Measurements from ENCODE around the gene EDNRB. TPM values are rescaled to one million over a fixed set of nuclear protein-coding genes. Genes with fewer than 3 reads are reported as not detected.
A peak's percentile ranks its signal among the peaks of the same experiment; 100 is the strongest.

Gene EDNRB
- total RNA-seq, 2 donors from 2014 or later: 23.1 to 28.7 TPM

GRCh38 chr13:77866971-77867370 is 51.7 kb downstream of the EDNRB start:
- DNase-seq (no peak), ATAC-seq (no peak)
- Histone ChIP-seq H3K4me1 (no peaks in the 10 kb centered on the region), H3K27ac (no peak overlapping the region), H3K9me3 (no peaks in the 10 kb centered on the region), H3K4me3 (no peak overlapping the region), H3K27me3 (no peaks in the 10 kb centered on the region), H3K36me3 (replicated peaks in 1 of 2; ENCODE audit: insufficient read depth in 1 of 2, low read depth in 2 of 2) (no peaks in the 10 kb centered on the region)
- TF ChIP-seq CTCF (IDR thresholded peaks at IDR 0.05) (no peak), POLR2A (IDR thresholded peaks at IDR 0.05) (no peak)
- intact Hi-C loops (cut with DNase I): no loop called here

GRCh38 chr13:77865622-77866021 is 53.0 kb downstream of the EDNRB start:
- no peak overlapping the region for H3K4me3 ChIP-seq
- H3K36me3 ChIP-seq (replicated peaks in 1 of 2; ENCODE audit: insufficient read depth in 1 of 2, low read depth in 2 of 2): no peaks in the 10 kb centered on the region
- no peak for ATAC-seq
- intact Hi-C loops (cut with DNase I): no loop called here
- WGBS, 2 donors: 49% methylated on average over 3 of the region's 3 CpGs
- H3K4me1 ChIP-seq: no peaks in the 10 kb centered on the region
- no peaks in the 10 kb centered on the region for H3K9me3 ChIP-seq
- DNase-seq: no peak
- H3K27ac ChIP-seq: no peak overlapping the region
- H3K27me3 ChIP-seq: no peaks in the 10 kb centered on the region
- TF ChIP-seq POLR2A (IDR thresholded peaks at IDR 0.05) (no peak), CTCF (IDR thresholded peaks at IDR 0.05) (no peak)

GRCh38 chr13:77863144-77863543 is 55.5 kb downstream of the EDNRB start:
- Histone ChIP-seq H3K9me3 (no peaks in the 10 kb centered on the region), H3K27me3 (no peaks in the 10 kb centered on the region), H3K4me1 (no peaks in the 10 kb centered on the region), H3K36me3 (replicated peaks in 1 of 2; ENCODE audit: insufficient read depth in 1 of 2, low read depth in 2 of 2) (no peaks in the 10 kb centered on the region), H3K27ac (no peak overlapping the region), H3K4me3 (no peak overlapping the region)
- TF ChIP-seq CTCF (IDR thresholded peaks at IDR 0.05): no peak
- TF ChIP-seq POLR2A (IDR thresholded peaks at IDR 0.05): no peak
- DNase-seq (no peak), ATAC-seq (no peak)
- WGBS, 2 donors: 37 to 39% methylated on average over 3 of the region's 3 CpGs
- intact Hi-C loops (cut with DNase I): no loop called here

- TF ChIP-seq POLR2A (IDR thresholded peaks at IDR 0.05) (no peak), CTCF (IDR thresholded peaks at IDR 0.05) (no peak)
- ATAC-seq: no peak
- Histone ChIP-seq H3K4me3 (no peak overlapping the region), H3K36me3 (replicated peaks in 1 of 2; ENCODE audit: insufficient read depth in 1 of 2, low read depth in 2 of 2) (no peaks in the 10 kb centered on the region), H3K9me3 (no peaks in the 10 kb centered on the region), H3K27me3 (no peaks in the 10 kb centered on the region), H3K4me1 (no peaks in the 10 kb centered on the region), H3K27ac (no peak overlapping the region)
- intact Hi-C loops (cut with DNase I): no loop called here
- 37 to 58% methylated on average over 3 of the region's 3 CpGs for WGBS, 2 donors
- no peak for DNase-seq
Measured at GRCh38 chr13:77861741-77862140, 56.9 kb downstream of the EDNRB start.

GRCh38 chr13:77860507-77860981 is 58.1 kb downstream of the EDNRB start:
- WGBS, 2 donors: 47 to 53% methylated on average over 1 of the region's 1 CpG

More at GRCh38 chr13:77860507-77860981, 58.1 kb downstream of the EDNRB start:
- ATAC-seq (no peak), DNase-seq (no peak)
- Histone ChIP-seq H3K36me3 (replicated peaks in 1 of 2; ENCODE audit: insufficient read depth in 1 of 2, low read depth in 2 of 2) (no peaks in the 10 kb centered on the region), H3K4me3 (no peak overlapping the region), H3K27me3 (no peaks in the 10 kb centered on the region), H3K4me1 (no peaks in the 10 kb centered on the region), H3K27ac (peak overlapping the region in 1 of 4 donors; percentile 36), H3K9me3 (no peaks in the 10 kb centered on the region)
- TF ChIP-seq CTCF (IDR thresholded peaks at IDR 0.05) (no peak), POLR2A (IDR thresholded peaks at IDR 0.05) (no peak)
- intact Hi-C loops (cut with DNase I): no loop called here
